Measurements from ENCODE around the gene FGFRL1.
"Not testable (repeated sequence)": the region's sequence is repeated elsewhere in the genome, so short reads cannot be mapped to it uniquely, and the experiment has no call there.

Gene FGFRL1

DNA sequence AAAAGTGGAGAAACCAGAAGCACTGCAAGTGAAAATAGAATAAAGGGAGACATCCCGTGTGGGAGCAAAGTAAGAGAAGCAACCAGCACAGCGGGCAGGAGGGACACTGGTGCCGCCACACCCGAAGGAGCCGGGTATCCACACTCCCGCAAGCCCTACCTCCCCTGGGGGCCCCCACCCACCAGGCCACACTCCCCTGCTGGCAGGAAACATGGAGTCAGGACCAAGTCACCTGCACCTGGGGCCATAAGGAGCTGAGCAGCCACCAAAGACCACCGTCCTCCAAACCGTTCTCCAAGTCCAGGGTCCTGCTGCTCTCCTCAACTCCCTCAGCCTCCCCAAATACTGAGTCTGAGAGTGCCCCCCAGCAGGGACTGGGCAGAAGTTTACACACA is 30.5 kb downstream of the FGFRL1 start:
- no peak for DNase-seq

DNA sequence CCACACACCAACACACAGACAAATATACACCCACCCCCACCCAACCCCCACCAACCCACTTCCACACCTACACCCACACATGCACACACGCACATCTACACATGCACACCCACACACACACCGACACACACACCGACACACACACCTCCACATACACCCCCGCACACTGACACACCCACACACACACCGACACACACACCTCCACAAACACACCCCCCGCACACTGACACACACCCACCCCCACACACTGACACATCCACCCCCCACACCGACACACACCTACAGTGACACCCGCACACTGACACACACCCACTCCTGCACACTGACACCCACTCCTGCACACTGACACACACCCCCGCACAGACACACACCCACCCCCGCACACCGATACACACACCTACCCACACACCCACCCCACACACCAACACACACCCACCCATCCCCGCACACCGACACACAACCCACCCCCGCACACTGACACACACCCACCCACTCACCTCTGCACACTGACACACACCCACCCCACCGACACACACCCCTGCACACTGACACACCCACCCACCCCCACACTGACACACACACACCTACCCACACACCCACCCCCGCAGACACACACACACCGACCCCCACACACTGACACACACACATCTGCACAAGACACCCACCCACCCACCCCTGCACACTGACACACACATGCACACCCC is 31.1 kb downstream of the FGFRL1 start:
- no peak for DNase-seq

DNA sequence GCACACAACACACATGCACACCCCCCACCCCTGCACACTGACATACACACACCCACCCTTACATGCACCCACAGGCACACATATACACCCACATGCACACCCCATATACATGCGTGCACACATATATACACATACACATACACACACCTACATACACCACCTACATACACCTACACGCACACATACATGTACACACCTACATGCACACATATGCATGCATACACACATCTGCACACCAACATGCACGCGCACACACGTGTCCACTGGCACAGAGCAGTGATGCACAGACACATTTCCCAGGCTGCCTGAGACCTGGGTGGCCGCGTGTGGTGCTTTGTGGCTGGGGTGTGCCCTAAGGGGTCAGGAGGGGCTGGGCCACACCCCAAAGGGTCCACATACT is 31.7 kb downstream of the FGFRL1 start:
- no peak for DNase-seq

DNA sequence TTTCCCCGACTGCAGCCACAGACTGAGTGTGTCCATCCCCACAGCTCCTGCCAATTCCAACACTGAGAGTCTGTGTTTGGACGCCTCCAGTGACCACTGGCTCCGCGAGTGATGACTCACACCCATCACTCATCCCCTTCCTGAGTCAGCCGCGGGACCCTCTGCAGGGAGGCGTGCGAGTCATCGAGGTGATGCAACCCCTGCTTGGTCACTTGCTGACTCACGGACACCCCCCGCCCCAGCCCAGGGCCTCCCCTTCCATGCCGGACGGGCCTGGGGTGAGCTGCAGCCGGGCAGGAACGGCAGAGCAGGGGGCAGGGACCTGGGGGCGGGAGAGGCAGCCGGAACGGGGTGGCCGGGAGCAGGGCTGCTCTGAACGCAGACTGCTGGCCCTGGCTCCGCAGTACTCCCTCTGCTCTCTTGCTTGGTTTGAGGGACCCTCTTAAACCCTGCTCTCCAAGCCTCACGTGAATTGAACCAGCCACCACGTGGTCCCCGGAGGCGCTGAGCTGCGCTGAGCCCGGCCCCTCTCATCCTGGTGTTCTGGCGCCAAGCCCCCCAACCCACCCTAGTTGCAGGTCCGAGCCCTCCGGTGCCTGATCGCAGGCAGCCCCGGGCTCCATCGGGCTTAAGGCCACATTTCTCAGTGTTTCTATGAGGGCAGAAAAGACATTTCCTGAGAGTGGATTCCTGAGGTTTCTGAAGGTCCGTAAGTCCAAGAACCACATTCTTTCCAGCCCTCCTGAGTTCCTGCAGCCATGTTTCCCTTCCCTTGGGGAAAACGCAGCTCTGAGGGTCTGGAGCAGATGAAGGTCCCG is 32.4 kb downstream of the FGFRL1 start:
- peak; percentile 20 to 38 for DNase-seq

DNA sequence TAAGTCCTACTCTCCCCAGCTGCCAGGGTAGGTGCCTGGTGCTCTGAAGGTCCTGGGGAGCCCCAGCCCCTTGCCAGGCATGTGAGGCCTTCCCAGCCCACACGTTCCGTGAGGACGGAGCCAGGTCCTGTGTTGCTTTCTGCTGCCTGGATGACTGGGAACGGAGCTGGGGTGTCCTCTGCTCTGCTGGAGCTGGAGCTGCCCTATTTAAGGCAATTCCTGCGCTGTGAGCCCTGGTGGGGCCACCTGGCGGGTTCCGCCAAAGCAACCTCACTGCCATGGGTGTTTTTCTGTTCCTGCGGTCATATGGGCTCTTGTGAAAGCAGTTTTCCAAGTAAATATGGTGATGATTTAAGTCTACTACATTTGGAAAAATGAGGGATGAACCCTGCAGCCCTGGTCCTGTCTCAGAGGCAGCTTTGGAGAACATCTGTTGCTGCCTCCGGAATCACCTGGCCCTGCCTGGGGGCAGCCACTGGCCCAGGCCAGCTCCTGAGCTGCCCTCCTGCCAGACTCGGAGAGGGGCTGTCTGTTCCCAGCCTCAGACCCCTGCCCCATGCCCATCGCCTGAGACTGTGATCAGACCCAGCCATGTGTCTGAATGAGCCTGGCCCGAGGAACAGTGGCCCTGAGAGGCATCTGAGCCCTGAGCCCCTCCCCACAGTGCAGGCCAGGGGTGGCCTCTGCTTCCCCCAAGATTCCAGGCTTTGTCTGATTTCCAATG is 33.2 kb downstream of the FGFRL1 start:
- DNase-seq, result no peak

DNA sequence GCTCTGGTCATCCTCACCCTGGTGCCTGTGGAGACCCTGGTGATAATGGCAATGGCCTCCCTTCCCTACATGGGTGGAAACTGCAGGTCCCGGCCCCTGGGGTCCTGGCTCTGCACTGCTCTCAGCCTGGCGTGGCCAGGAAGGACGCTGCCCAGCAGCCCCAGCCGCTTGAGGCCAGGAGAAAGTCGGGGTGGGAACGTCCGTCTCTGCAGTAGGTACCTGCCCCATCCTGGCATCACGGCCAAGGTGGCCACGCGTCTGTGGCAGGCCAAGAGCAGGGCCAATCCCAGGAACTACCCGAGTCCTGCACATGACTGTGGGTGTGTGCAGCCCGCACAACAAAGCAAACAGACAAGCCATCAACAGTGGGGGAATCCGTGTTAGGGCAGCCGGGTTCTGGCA is 33.8 kb downstream of the FGFRL1 start:
- DNase-seq, result no peak

DNA sequence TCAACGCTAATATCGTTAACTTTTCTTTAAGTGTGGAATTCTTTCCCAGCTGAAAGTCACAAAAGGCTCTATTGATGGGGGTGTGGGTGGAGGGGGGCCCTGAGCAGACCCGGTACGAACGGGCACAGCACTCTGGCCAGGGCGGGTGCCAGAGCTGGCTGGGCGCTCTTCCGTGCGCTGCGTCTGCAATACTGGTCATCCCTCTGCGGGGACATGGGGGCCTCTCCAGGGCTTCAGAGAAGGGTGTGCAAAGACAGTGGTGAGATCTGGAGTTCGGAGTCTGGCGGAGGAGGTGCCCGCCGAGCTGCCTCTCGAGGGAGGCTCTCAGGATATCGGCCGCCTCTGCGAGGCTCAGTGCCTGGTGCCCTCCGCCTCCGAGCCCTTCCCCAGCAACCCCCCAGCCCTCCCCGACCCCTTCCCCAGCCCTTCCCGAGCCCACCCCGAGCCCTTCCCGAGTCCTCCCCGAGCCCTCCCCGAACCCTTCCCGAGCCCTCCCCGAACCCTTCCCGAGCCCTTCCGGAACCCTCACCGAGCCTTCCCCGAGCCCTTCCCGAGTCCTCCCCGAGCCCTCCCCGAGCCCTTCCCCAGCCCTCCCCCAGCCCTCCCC is 34.3 kb downstream of the FGFRL1 start:
- no peak for DNase-seq

DNA sequence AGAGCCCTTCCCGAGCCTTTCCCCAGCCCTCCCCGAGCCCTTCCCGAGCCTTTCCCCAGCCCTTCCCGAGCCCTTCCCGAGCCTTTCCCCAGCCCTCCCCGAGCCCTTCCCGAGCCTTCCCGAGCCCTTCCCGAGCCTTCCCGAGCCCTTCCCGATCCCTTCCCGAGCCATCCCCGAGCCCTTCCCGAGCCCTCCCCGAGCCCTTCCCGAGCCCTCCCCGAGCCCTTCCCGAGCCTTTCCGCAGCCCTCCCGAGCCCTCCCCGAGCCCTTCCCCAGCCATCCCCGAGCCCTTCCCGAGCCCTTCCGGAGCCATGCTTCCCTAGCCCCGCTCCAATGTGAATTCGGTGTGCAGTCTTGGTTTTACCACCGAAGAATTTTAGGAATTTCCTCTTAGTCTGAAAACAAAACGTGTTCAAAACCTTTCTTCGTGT is 35.2 kb downstream of the FGFRL1 start:
- DNase-seq, result peak in 1 of 2 donors; percentile 46

DNA sequence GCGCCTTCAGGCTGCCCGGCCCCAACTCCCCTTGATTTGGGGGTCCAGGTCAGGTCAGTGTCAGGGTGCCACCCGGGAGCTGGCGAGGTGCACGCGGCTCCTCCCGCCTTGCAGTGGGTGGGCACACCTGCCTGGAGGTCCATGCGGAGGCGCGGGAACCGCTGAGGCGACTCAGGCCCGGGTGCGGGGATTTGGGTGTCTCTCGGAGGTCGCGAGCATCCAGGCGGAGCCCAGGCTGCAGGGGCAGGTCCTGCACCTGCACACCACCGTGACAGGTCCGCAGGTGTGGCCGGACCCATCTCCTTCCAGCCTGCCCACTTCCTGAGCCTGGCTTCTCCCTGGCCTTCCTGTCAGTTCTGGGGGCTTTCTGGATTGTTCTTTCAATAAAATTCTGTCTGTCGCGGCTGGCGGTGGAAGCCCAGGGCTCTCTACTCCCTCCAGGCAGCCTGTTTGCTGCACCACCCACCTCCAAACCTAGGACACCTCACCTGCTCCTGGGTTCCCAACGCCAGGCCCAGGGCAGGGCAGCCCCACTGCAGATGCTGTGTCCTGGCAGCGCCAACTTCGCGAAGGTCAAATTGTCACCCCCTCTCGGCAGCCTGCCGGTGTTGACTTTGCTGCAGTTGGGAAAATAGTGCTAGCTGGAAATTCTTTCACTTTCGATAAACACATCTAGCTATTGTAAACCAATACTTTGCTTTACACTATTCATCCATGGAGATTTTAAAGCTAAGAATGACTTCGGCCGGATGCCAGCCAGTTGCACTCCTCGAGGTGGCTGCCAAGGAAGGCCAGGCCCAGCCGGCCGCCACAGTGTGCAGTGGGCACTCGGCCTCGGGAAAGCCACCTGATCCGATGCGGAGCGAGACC is 35.9 kb downstream of the FGFRL1 start:
- no peak for DNase-seq

DNA sequence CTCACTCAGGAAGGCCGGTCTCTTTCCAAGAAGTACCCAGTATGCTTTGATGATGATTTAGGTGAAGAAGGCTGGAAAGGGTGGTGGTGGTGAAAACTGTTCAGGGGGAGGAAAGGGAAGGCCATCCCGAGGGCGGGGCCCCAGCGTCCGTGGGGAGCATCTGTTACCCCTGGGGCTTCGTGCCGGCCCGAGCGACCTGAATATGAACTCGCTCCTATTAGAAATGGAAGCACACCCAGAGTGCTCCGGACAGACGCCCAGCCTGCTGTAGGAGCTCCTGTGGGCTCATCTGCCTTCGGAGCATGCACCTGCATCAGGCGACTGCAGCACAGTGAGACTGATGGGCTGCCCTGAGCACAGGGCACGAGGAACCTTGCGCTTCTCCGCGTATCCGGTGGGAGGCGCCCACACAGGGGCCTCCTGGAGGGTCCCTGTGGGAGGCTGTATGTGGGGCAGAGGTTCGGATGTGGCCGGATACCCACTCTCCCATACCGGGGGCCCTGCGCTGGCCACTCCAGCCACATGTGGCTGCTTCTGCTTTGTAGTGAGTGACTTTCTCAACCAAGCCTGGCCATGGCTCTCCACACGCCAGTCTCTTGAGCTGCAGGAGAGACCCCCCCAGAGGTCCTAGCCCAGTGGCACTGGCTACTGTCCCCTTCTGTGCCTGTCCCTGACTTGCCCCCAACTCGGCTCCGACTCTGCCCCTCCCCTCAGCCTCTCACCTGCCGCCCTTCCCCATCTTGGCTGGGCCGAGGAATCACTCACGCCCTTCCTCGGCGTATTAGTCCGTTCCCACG is 36.7 kb downstream of the FGFRL1 start:
- DNase-seq, result no peak

DNA sequence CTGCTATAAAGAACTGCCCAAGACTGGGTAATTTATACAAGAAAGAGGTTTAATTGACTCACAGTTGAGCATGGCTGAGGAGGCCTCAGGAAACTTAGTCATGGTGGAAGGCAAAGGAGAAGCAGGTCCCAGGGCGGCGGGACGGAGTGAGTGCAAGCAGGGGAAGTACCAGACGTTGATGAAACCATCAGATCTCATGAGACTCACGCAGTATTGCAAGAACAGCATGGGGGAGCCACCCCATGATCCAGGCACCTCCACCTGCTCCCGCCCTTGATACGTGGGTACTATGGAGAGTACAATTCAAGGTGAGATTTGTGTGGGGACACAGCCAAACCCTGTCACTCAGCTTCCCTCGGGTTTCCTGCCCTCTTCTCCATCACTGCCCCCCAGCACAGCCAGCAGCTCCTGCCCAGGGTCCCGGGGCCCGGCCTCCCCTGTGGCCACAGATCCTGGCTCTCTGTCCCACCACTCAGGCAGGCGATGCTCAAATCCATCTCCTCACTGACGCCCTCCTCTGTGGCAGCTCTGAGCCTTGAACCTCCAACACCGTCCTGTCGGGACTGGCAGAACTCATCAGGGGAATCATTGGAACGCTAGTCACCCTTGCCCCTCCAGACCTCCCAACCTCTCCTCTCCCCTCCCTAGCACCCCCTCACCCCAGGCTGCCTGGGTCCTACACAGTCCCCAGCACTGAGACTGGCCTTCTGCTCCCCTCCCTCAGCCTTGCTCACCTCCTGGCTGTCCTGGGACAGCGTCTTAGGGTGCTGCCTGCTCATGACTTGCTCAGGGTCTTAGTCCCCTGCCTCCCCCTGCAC is 37.6 kb downstream of the FGFRL1 start:
- DNase-seq, result no peak

DNA sequence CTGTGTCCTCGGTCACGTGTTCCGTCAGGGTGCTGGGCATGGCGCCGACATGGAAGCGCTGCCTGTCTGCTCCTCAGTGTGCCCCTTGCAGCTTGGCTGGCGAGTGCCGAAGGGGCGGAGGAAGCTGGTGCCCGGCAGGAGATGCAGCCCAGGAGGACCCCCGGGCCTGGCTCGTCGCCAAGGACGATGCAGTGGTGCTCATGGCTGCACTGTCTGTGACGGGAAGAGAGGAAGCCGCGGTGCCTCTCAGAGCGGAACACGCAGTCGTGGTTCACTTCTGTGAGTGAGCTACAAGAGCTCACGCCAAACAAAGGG is 38.1 kb downstream of the FGFRL1 start:
- no peak for DNase-seq

DNA sequence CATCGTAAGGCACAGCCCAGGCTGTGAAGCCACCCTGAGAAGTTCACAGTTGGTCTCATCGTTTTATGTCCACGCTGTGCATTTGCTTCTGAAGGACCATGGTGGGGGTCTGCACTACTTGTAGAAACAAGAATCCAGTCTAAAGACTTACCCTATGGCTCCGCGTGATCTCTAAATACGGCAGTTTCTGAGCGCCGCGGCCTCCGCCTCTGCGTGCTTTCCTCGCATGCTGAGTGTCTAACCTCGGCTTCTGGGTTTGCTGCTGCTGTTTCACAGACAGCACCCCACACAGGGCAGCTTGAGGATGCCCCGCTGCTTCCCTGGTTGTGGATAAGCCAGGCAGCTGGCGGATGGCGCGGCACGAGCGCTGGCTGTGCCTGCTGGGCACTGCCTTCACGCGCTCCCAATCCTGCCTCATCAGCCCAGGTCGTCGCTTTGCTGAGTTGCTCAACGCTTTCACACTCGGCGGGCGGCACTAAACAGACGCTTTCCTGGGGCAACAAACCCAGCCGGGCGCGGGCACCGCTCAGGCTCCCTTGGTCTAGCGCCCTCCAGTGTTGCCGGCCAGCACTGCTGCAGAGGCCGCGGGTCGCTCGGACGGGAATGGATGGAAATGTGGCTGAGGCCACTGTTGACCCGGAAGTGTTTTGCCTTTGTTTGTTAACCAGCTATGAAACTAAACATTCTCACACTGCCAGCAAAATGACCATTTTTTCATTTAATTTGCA is 39.2 kb downstream of the FGFRL1 start:
- DNase-seq, result peak; percentile 15 to 65

DNA sequence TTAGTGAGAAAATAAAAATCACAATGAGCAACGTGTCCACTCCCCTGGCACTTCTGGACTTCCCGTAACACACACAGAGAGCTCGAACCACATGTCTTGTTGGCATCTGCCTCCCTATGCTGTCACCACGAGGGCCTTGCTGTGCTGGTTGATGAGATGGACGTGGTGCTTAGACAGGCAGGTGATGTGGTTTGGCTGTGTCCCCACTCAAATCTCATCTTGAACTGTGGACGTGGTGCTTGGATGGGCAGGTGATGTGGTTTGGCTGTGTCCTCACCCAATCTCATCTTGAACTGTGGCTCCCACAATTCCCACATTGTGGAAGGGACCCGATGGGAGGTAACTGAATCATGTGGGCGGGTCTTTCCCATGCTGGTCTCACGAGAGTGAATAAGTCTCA is 40.0 kb downstream of the FGFRL1 start:
- DNase-seq, result no peak

DNA sequence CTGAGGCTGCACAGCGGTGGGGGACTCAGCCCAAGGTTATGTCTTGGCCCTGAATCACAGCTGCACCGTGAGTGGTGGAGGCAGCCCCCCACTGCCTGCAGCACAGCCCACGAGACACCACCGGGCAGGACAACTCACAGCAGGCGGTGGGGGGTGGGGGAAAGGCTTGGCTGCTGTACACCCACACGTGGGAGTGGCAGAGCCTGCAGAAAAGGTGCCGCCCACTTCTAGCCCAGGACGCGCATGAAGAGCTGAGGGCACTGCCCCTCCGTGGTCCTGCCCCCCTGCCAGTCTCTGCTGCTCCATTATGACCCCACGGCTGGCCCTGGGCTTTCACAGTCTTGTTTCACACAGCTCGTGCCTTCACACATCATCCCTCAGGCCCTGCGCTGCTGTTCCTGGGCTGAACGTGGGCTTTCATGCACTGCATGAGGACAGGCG is 40.8 kb downstream of the FGFRL1 start:
- DNase-seq, result no peak

DNA sequence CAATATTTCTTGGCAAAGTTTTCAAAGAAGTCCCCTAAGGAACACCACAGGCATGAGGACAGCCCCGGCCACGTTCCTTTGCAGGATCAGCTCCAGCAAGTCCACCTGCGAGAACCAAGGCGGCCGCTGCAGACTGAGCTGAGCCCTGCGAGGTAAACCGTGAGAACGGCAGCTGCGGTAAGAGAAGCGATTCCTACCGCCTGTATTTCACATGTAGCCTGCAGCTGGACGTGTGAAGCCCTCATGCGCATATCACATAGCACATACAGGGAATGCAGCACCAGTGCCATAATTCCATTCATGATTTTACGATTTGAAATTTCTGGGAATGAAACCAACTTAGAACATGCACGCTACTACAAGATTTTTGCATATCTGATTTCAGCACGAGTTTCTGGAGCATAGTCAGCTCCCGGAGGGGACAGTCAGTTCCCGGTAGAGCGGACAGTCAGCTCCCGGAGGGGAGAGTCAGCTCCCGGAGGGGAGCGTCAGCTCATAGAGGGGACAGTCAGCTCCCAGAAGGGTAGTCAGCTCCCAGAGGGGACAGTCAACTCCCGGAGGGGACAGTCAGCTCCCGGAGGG is 41.7 kb downstream of the FGFRL1 start:
- no peak for DNase-seq

DNA sequence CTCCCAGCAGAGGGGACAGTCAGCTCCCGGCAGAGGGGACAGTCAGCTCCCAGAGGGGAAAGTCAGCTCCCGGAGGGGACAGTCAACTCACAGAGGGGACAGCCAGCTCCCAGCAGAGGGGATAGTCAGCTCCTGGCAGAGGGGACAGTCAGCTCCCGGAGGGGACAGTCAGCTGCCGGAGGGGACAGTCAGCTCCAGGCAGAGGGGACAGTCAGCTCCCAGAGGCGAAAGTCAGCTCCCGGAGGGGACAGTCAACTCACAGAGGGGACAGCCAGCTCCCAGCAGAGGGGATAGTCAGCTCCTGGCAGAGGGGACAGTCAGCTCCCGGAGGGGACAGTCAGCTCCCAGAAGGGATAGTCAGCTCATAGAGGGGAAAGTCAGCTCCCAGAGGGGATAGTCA is 42.5 kb downstream of the FGFRL1 start:
- not testable (repeated sequence) for DNase-seq

DNA sequence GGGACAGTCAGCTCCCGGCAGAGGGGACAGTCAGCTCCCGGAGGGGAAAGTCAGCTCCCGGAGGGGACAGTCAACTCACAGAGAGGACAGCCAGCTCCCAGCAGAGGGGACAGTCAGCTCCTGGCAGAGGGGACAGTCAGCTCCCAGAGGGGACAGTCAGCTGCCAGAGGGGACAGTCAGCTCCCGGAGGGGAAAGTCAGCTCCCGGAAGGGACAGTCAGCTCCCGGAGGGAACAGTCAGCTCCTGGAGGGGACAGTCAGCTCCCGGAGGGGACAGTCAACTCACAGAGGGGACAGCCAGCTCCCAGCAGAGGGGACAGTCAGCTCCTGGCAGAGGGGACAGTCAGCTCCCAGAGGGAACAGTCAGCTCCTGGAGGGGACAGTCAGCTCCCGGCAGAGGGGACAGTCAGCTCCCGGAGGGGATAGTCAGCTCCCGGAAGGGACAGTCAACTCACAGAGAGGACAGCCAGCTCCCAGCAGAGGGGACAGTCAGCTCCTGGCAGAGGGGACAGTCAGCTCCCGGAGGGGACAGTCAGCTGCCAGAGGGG is 43.3 kb downstream of the FGFRL1 start:
- DNase-seq, result not testable (repeated sequence)

DNA sequence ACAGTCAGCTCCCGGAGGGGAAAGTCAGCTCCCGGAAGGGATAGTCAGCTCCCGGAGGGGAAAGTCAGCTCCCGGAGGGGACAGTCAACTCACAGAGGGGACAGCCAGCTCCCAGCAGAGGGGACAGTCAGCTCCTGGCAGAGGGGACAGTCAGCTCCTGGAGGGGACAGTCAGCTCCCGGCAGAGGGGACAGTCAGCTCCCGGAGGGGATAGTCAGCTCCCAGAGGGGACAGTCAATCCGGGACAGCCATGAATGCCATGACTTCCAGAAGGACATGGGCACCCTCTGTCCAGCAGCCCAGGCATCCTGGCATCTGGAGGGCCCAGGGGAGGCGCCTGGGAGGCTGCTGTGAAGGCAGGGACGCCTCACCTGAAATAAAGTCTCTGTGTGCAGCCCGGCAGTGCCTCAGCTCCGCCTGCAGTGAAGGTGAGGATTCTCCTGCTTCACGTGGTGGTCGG is 43.8 kb downstream of the FGFRL1 start:
- not testable (repeated sequence) for DNase-seq
